GM19372 (cell line): ENCODE data around the gene NEUROG1.
"Not testable (repeated sequence)": the region's sequence is repeated elsewhere in the genome, so short reads cannot be mapped to it uniquely, and the experiment has no call there.

Experiments used
- ATAC-seq: cut with Tn5 transposase; IDR thresholded peaks from one replicate; pipeline ENCODE4 v1.9.1; 2021; ENCODE audit warnings: mild to moderate bottlenecking, low read depth, moderate library complexity; ENCODE audit not compliant: unreplicated experiment

The NEUROG1 gene

DNA sequence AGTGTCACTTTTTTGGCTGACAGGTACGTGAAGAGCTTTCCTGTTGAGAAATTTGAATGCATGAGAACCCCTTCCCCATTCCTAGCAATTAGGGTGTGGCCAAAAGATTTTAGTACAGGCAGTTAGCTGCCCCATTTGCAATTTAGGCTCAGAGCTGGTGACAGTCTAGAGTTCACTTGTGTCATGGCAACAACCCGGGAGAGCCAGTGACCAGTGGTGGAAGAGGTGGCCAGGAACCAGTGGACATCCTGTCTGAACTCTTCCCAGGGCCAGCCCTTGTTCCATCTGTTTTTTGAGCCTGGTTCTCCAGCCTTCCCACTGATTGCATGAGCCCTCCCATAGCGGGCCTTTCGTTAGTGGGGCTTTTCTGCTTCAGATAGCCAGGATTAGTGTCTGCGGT is 2.5 kb upstream of the NEUROG1 start:
- no peak for ATAC-seq

DNA sequence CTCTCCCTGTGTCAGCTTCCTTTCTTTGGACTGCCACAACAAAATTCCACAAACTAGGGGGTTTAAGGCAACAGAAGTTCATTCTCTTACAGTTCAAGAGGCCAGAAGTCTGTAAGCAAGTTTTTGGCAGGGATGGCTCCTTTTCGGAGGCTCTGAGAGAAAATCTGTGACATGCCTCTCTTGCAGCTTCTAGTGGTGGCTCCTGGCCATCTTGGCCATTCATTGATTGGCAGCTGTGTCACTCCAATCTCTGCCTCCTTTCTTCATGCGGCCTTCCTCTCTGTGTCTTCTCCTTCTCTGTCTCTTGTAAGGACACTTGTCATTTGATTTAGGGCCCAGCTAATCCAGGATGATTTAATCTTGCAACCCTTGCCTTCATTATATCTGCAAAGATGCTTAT is 2.0 kb upstream of the NEUROG1 start:
- no peak for ATAC-seq

DNA sequence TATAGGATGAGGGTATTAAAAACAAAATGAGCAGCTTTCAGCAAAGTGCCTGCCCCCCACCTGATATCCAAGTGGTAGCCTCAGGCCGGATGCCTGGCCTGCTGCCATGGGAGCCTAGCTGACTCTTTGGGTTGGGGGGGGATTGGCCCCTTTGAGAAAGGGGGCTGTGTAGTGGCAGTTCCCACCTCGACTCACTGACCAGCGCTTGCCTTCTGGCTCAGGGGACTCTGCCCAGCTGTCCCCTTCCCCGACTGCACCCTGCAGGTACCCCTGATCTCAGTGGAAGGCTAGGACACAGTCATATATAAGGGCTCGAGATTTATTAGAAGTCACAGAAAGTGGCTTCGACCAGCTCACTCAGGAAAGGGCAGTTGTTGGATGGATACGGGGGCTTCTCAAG is 1.5 kb upstream of the NEUROG1 start:
- ATAC-seq: no peak

DNA sequence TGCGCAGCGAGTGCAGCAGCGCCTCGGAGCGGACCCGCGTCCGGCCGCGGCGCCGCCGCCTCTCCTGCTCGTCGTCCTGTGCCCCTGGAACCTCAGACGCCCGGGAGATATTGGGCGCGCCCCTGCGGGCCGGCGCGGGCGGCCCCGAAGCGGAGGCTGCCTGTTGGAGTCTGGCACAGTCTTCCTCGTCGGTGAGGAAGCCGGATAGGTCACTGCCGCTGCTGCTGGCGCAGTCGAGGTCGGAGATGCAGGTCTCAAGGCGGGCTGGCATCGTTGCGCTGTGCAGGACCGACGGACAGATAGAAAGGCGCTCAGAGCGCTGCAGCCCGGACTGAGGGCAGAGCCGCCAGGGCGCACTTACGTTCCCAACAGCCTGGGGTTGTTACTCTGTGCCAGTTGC is 344 bp downstream of the NEUROG1 start:
- ATAC-seq: no peak

GRCh38 chr5:135534609-135535419 is 950 bp downstream of the NEUROG1 start:
- ATAC-seq: no peak

DNA sequence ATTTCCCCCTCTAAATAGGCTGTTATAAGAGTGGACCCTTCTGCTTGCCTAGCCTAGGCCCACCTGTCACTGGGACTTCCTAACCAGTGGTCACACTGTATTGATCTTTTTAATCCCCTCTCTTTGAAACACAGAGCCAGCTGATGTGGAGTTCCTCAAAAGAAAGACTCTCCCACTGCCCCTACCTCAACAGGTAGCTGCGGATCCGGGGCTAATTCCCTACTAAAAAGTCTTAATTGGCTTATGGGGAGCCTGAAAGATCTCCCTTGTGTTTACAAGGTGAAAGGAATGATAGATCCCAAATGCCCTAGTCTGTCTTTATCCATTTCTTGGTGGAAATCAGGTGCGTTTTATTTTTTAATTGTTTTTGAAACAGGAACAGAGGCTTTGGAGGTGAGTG is 2.0 kb downstream of the NEUROG1 start:
- ATAC-seq: no peak

- ATAC-seq: no peak
Observed at GRCh38 chr5:135533334-135533733, 2.4 kb downstream of the NEUROG1 start.

DNA sequence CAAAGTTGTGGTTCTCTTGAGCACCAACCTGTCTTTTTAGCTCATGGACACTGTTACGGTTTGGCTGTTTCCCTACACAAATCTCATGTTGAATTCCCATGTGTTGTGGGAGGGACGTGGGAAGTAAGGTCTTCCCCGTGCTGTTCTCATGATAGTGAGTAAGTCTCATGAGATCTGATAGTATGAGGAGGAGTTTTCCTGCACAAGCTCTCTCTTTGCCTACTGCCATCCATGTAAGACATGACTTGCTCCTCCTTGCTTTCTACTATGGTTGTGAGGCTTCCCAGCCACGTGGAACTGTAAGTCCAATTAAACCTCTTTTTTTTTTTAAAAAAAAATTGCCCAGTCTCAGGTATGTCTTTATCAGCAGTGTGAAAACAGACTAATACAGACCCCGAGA is 6.2 kb downstream of the NEUROG1 start:
- ATAC-seq: not testable (repeated sequence)

- no peak for ATAC-seq
Observed at GRCh38 chr5:135526924-135527323, 8.8 kb downstream of the NEUROG1 start.

- no peak for ATAC-seq
Observed at GRCh38 chr5:135521964-135522363, 13.8 kb downstream of the NEUROG1 start.

GRCh38 chr5:135517631-135518030 is 18.1 kb downstream of the NEUROG1 start:
- no peak for ATAC-seq

GRCh38 chr5:135514116-135514515 is 21.6 kb downstream of the NEUROG1 start:
- ATAC-seq: no peak

- ATAC-seq: no peak
Observed at GRCh38 chr5:135511761-135512575, 23.8 kb downstream of the NEUROG1 start.

DNA sequence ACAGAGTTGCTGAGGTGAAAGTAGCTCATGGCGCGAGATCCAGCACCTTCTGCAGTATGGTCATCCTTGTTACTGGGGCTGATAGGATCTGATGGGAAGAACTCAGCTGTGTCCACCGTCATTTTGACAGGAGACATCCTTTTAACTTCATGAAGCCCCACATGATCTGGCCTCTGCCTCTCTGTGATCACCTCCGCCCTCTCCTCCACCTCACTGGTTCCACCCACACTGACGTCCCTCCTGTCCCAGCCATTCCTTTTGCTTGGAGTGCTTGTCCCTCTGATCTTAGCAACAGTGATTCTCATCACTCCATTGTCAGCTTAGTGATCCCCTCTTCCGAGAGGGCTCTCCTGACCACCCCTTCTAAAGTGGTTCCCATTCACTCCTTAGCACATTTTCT is 25.8 kb downstream of the NEUROG1 start:
- ATAC-seq: no peak

- no peak for ATAC-seq
Observed at GRCh38 chr5:135508496-135509005, 27.2 kb downstream of the NEUROG1 start.

GRCh38 chr5:135505973-135506372 is 29.8 kb downstream of the NEUROG1 start:
- no peak for ATAC-seq

GRCh38 chr5:135504376-135504775 is 31.4 kb downstream of the NEUROG1 start:
- ATAC-seq: no peak

DNA sequence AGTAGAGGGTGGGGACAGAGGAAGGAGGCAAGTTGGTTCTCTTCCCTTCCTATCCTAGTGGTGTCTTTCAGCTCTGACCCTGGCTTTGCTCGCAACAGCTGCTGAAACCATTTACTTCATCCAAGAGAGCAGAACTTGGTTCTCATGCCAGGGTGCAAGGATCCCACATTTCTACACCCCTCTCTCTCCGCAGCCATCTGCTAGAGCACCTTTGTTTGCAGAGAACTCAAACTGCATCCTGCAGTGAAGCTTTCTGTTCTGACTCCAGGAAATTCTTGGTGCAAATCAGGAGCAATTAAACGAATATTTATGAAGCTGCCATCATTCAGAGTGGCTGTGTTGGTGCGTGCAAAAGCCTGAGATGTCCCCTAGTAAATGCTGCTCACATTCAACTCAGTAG is 31.9 kb downstream of the NEUROG1 start:
- no peak for ATAC-seq

DNA sequence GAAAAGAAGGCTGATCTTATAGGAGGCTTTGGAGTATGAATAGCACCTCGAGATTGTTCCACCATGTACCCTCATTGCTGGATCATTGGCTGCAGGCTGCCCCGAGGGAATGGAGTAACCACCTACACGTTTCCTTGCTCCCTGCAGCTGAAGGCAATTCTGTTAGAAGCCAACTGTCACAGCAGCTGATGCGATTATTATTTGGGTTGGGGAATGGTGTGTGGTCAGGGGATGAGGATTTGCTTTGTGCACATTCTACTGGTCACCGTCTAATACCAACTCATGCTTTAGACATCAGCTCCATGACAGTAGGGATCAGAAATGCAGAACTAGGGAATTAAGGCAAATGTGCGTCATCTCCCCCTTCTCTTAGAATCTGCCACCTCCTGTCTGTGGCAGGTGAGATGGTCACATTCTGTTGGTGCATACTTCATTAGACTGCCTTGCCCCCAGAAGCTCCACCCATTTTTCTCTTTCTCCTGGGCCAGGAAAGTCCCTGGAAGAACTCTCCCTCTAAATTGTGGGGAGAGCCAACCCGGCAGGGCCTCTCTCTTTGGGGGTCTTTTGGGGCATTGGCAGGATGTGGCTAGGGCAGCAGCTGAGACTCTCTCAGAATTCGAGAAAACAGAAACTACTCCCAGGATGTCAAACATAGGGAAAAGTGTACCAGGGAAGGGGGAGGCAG is 32.8 kb downstream of the NEUROG1 start:
- ATAC-seq: no peak

DNA sequence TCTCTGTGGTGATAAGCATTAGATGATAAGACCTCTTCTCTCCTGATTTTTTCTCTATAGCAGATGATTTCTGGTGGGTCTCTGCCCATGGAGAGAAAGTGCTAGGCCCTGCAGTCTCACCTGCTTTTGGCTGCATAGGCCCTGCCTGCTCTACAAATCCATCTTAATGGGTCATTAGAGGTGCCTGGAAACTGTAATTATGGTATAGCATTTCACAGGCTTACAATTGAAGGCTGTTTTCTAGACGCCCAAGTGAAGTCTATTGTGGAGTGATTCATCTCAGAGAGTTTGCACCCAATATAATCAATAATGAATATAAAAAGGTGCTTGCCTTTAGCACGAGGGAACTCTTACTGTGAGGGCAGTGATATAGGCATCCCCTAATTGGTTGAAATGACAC is 33.8 kb downstream of the NEUROG1 start:
- no peak for ATAC-seq

GRCh38 chr5:135498637-135498995 is 37.1 kb downstream of the NEUROG1 start:
- ATAC-seq: no peak
